Measurements from ENCODE around the gene AACS.

AACS gene

GRCh38 chr12:125171267-125171666 is 106.0 kb downstream of the AACS start:
- no peak overlapping the region for H3K9ac ChIP-seq (ENCODE audit: insufficient read length, low read depth)
- no peak for DNase-seq (ENCODE audit: low read depth, low spot score)
- peaks cover 4% of the 10 kb centered on the region for H3K4me1 ChIP-seq (ENCODE audit: insufficient read depth, insufficient read length)
- H3K27me3 ChIP-seq (ENCODE audit: insufficient read depth, insufficient read length): no peaks in the 10 kb centered on the region
- no peak for TF ChIP-seq SUZ12 (IDR thresholded peaks at IDR 0.05; ENCODE audit: extremely low read depth, insufficient read depth, insufficient read length)
- TF ChIP-seq YY1 (IDR thresholded peaks at IDR 0.05; ENCODE audit: insufficient read depth, insufficient read length): no peak
- TF ChIP-seq ZNF274 (IDR thresholded peaks at IDR 0.05; ENCODE audit: low read depth, low read length): no peak
- H3K36me3 ChIP-seq (ENCODE audit: insufficient read depth, insufficient read length, low read length): no peaks in the 10 kb centered on the region
- H3K4me3 ChIP-seq (ENCODE audit: insufficient read length, low read depth): no peak overlapping the region
- H3K9me3 ChIP-seq (ENCODE audit: insufficient read depth, low read length): no peaks in the 10 kb centered on the region

DNA sequence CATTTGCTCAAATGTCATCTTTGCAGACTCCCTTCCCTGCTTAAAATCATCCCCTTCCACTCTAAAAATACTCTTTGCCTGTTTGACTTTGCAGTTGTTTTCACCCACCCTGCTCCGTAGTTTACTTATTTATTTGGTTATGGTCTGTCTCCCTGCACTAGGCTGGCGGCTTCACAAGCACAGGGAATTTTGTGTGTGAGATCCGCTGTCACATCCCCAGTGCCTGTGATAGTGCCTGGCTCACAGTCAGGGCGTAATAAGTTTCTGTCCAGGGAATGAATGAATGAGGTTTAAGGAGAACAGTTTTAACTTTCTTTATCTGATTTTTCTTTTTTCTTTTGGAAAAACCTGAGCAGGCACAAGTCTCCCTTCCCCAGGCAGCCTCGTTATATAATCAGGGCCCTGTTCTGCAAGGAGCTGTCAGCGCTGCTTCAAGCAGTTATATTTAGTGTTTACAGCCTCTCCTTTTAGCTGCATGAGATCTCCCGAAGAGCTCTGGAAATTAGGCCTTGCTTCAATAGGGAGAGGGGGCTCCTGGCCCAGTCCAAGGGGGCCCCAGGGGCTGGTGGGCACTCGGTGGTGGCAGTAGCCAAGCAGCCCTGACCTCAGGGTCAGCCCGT is 107.1 kb downstream of the AACS start:
- DNase-seq (ENCODE audit: low read depth, low spot score): no peak
- Histone ChIP-seq H3K9me3 (ENCODE audit: insufficient read depth, low read length) (no peaks in the 10 kb centered on the region), H3K4me3 (ENCODE audit: insufficient read length, low read depth) (no peak overlapping the region), H3K27me3 (ENCODE audit: insufficient read depth, insufficient read length) (no peaks in the 10 kb centered on the region), H3K4me1 (ENCODE audit: insufficient read depth, insufficient read length) (peaks cover 4% of the 10 kb centered on the region), H3K36me3 (ENCODE audit: insufficient read depth, insufficient read length, low read length) (no peaks in the 10 kb centered on the region), H3K9ac (ENCODE audit: insufficient read length, low read depth) (no peak overlapping the region)
- no peak for TF ChIP-seq SUZ12 (IDR thresholded peaks at IDR 0.05; ENCODE audit: extremely low read depth, insufficient read depth, insufficient read length)
- TF ChIP-seq ZNF274 (IDR thresholded peaks at IDR 0.05; ENCODE audit: low read depth, low read length): no peak
- no peak for TF ChIP-seq YY1 (IDR thresholded peaks at IDR 0.05; ENCODE audit: insufficient read depth, insufficient read length)

GRCh38 chr12:125175576-125175975 is 110.3 kb downstream of the AACS start:
- Histone ChIP-seq H3K4me1 (ENCODE audit: insufficient read depth, insufficient read length) (peaks cover 4% of the 10 kb centered on the region), H3K4me3 (ENCODE audit: insufficient read length, low read depth) (no peak overlapping the region), H3K9me3 (ENCODE audit: insufficient read depth, low read length) (no peaks in the 10 kb centered on the region), H3K36me3 (ENCODE audit: insufficient read depth, insufficient read length, low read length) (no peaks in the 10 kb centered on the region), H3K9ac (ENCODE audit: insufficient read length, low read depth) (no peak overlapping the region), H3K27me3 (ENCODE audit: insufficient read depth, insufficient read length) (no peaks in the 10 kb centered on the region)
- DNase-seq (ENCODE audit: low read depth, low spot score): no peak
- TF ChIP-seq YY1 (IDR thresholded peaks at IDR 0.05; ENCODE audit: insufficient read depth, insufficient read length) (no peak), ZNF274 (IDR thresholded peaks at IDR 0.05; ENCODE audit: low read depth, low read length) (no peak), SUZ12 (IDR thresholded peaks at IDR 0.05; ENCODE audit: extremely low read depth, insufficient read depth, insufficient read length) (no peak)

DNA sequence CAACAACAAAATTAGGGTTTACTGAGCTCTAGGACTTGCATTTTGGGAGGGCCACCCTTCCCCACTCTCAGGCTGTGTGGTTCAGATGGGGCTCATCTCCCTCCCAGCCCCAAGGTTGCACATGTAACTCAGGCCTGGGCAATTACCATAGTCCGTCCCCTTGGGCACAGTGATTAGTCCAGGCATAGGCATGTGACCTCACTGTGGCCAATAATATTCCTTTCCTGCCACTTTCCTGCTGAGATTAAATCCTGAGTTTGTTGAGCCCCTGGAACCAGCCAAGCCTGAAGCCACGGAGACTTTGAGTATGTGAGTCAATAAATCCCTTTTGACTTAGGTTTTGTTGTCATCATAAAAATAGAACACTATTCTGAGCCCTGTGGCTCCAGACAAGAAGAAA is 113.0 kb downstream of the AACS start:
- Histone ChIP-seq H3K9me3 (ENCODE audit: insufficient read depth, low read length) (no peaks in the 10 kb centered on the region), H3K27me3 (ENCODE audit: insufficient read depth, insufficient read length) (peaks cover 22% of the 10 kb centered on the region), H3K4me3 (ENCODE audit: insufficient read length, low read depth) (no peak overlapping the region), H3K9ac (ENCODE audit: insufficient read length, low read depth) (no peak overlapping the region), H3K4me1 (ENCODE audit: insufficient read depth, insufficient read length) (peaks cover 4% of the 10 kb centered on the region), H3K36me3 (ENCODE audit: insufficient read depth, insufficient read length, low read length) (no peaks in the 10 kb centered on the region)
- DNase-seq (ENCODE audit: low read depth, low spot score): no peak
- TF ChIP-seq YY1 (IDR thresholded peaks at IDR 0.05; ENCODE audit: insufficient read depth, insufficient read length) (no peak), SUZ12 (IDR thresholded peaks at IDR 0.05; ENCODE audit: extremely low read depth, insufficient read depth, insufficient read length) (no peak), ZNF274 (IDR thresholded peaks at IDR 0.05; ENCODE audit: low read depth, low read length) (no peak)

DNA sequence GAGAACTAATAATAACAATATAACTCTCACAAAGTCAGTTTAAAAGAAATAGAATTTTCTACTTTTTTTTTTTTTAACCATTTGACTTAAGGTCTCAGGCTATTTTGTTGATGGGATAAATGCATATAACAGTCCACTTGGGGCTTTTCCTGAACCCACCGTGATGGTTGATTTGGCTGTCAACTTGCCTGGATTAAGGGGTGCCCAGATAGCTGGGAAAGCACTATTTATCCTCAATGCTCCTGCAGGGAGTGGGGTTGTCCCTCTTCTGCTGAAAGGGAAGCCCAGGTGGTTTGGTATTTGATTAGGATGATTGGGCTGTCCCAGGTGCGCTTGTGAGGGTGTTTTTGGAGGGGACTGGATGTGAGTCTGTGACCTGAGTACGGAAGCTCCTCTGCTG is 114.9 kb downstream of the AACS start:
- Histone ChIP-seq H3K4me1 (ENCODE audit: insufficient read depth, insufficient read length) (peaks cover 6% of the 10 kb centered on the region), H3K9me3 (ENCODE audit: insufficient read depth, low read length) (no peaks in the 10 kb centered on the region), H3K36me3 (ENCODE audit: insufficient read depth, insufficient read length, low read length) (no peaks in the 10 kb centered on the region), H3K27me3 (ENCODE audit: insufficient read depth, insufficient read length) (peaks cover 38% of the 10 kb centered on the region), H3K4me3 (ENCODE audit: insufficient read length, low read depth) (no peak overlapping the region), H3K9ac (ENCODE audit: insufficient read length, low read depth) (no peak overlapping the region)
- TF ChIP-seq YY1 (IDR thresholded peaks at IDR 0.05; ENCODE audit: insufficient read depth, insufficient read length): no peak
- TF ChIP-seq ZNF274 (IDR thresholded peaks at IDR 0.05; ENCODE audit: low read depth, low read length): no peak
- DNase-seq (ENCODE audit: low read depth, low spot score): no peak

GRCh38 chr12:125181107-125181506 is 115.9 kb downstream of the AACS start:
- Histone ChIP-seq H3K4me1 (ENCODE audit: insufficient read depth, insufficient read length) (peaks cover 6% of the 10 kb centered on the region), H3K9ac (ENCODE audit: insufficient read length, low read depth) (no peak overlapping the region), H3K4me3 (ENCODE audit: insufficient read length, low read depth) (no peak overlapping the region), H3K36me3 (ENCODE audit: insufficient read depth, insufficient read length, low read length) (no peaks in the 10 kb centered on the region), H3K9me3 (ENCODE audit: insufficient read depth, low read length) (no peaks in the 10 kb centered on the region), H3K27me3 (ENCODE audit: insufficient read depth, insufficient read length) (peaks cover 38% of the 10 kb centered on the region)
- no peak for DNase-seq (ENCODE audit: low read depth, low spot score)
- no peak for TF ChIP-seq SUZ12 (IDR thresholded peaks at IDR 0.05; ENCODE audit: extremely low read depth, insufficient read depth, insufficient read length)
- TF ChIP-seq YY1 (IDR thresholded peaks at IDR 0.05; ENCODE audit: insufficient read depth, insufficient read length): no peak
- TF ChIP-seq ZNF274 (IDR thresholded peaks at IDR 0.05; ENCODE audit: low read depth, low read length): no peak

DNA sequence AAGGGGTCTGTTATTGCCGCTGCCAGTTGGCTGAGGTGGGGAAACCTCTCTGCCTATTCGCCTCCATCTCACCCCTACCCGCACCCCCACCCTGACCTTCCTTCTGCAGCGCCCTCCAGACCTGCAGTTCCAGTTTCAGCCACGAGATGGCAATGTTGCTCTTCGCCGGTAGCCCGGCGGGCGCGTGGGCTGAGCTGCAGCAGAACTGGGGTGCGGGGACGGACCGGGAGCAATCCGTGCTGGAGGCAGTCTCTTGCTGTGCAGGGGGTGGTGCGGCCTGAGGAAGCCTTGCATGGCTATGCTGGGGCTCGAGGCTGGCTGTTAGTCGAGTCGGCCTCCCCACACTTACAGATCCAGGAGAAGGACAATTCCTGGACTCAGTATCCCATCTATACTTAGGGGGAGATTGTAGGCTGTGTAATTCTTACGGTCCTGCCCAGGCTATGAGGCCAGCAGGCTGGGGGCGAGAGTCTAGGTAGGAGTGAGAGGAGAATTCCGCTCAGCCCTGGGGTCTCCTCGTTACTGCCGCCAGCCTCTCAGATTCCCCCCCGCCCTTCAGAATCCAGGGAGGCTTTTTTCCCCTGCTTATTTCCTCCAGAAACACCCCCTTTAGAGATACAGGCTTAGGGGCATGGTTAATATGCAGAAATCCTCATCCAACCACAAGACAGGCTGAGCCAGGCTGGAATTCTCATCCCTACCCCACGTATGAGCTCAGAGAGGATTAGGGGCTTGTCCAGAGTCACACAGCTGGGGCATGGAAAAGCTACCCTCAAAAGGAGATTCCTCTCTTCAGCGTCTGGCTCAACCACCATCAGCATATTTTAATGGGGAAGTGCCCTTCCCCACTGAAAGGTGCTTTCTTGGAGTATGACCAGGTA is 118.2 kb downstream of the AACS start:
- peak; percentile 87 for DNase-seq (ENCODE audit: low read depth, low spot score)
- H3K4me3 ChIP-seq (ENCODE audit: insufficient read length, low read depth): peak overlapping the region; percentile 13
- TF ChIP-seq YY1 (IDR thresholded peaks at IDR 0.05; ENCODE audit: insufficient read depth, insufficient read length): no peak
- TF ChIP-seq SUZ12 (IDR thresholded peaks at IDR 0.05; ENCODE audit: extremely low read depth, insufficient read depth, insufficient read length): no peak
- no peak for TF ChIP-seq ZNF274 (IDR thresholded peaks at IDR 0.05; ENCODE audit: low read depth, low read length)
- peaks cover 47% of the 10 kb centered on the region for H3K27me3 ChIP-seq (ENCODE audit: insufficient read depth, insufficient read length)
- H3K9ac ChIP-seq (ENCODE audit: insufficient read length, low read depth): peak overlapping the region; percentile 68
- H3K4me1 ChIP-seq (ENCODE audit: insufficient read depth, insufficient read length): peaks cover 6% of the 10 kb centered on the region
- no peaks in the 10 kb centered on the region for H3K9me3 ChIP-seq (ENCODE audit: insufficient read depth, low read length)
- no peaks in the 10 kb centered on the region for H3K36me3 ChIP-seq (ENCODE audit: insufficient read depth, insufficient read length, low read length)

Data from NT2/D1 (cell line).